ENCODE data around the gene PRSS27.
A peak's percentile ranks its signal among the peaks of the same experiment; 100 is the strongest.

Gene PRSS27

DNA sequence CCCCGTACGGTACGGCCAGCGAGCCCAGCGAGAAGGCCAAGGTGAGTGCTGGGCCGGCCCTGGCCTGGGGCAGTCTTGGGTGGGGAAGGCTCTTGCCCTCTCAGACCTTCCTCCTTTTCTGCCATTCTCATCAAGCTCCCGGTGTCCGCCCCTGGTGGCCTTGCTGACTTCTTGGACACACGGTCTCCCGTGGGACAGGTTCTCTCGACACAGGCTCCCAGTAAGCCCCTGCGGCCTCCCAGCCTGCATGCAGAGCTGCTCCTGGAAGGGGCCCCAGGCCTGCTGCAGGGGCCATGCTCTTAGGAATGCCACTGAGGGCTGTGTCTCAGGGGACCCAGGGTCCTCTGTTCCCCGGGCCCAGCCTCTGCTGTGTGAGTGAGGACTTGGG is 17.6 kb downstream of the PRSS27 start:
- no peak for DNase-seq (ENCODE audit: low spot score)
- 0 out of 2 replicates have a peak overlapping the region, but pooled peaks have one; percentile 2 for H3K27ac ChIP-seq
- ChIA-PET CTCF (interaction anchor here (1.1 kb wide), 1 partner anchor 121 kb away, joined by 4 read pairs; no protein-coding TSS in a partner anchor), POLR2A (ENCODE audit: low non-redundant PET) (no interaction called here)
- TF ChIP-seq, protein P1, sequence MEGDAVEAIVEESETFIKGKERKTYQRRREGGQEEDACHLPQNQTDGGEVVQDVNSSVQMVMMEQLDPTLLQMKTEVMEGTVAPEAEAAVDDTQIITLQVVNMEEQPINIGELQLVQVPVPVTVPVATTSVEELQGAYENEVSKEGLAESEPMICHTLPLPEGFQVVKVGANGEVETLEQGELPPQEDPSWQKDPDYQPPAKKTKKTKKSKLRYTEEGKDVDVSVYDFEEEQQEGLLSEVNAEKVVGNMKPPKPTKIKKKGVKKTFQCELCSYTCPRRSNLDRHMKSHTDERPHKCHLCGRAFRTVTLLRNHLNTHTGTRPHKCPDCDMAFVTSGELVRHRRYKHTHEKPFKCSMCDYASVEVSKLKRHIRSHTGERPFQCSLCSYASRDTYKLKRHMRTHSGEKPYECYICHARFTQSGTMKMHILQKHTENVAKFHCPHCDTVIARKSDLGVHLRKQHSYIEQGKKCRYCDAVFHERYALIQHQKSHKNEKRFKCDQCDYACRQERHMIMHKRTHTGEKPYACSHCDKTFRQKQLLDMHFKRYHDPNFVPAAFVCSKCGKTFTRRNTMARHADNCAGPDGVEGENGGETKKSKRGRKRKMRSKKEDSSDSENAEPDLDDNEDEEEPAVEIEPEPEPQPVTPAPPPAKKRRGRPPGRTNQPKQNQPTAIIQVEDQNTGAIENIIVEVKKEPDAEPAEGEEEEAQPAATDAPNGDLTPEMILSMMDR (conservative IDR thresholded peaks at IDR 0.05; ENCODE audit: low read depth), result no peak

DNA sequence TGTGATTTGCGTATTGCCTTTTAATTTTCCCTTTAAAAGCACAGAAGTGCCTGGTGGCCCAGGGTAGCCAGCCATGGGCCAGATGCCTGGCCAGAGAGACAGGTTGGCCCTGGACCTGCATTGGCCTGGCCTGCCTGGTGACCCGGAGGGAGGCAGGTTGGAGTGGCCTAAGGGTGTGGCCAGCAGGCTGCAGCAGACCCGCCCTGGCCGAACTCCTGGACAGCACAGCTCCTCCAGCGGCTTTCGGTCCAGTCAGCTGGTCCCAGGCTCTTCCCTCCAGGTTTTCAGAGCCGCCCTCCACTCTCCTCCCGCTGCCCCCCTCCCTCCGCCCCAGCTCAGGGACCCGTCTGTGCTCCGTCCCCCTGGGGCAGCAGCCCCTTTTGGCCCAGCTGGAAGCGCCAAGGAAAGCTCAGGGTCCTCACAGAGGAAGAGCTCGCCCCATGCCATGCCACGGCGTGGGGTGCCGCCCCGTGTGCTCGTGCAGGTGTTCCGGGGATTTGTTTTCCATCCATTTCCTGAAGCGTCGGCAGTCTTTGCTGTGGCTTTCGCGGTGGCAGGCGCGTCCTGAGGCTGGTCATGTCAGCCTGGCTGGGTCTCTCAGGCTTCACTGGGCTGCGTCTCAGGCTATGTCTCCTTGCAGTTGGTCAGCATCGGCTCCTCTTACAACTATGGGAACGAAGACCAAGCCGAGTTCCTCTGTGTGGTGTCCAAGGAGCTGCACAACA is 18.1 kb downstream of the PRSS27 start:
- no peak for DNase-seq (ENCODE audit: low spot score)
- TF ChIP-seq, protein P1 (conservative IDR thresholded peaks at IDR 0.05; ENCODE audit: low read depth), result no peak
- CTCF ChIA-PET, result interaction anchor here (0.7 kb wide), 1 partner anchor 153 kb away, joined by 3 read pairs; no protein-coding TSS in a partner anchor
- no peak overlapping the region for H3K27ac ChIP-seq
- POLR2A ChIA-PET (ENCODE audit: low non-redundant PET), result no interaction called here

DNA sequence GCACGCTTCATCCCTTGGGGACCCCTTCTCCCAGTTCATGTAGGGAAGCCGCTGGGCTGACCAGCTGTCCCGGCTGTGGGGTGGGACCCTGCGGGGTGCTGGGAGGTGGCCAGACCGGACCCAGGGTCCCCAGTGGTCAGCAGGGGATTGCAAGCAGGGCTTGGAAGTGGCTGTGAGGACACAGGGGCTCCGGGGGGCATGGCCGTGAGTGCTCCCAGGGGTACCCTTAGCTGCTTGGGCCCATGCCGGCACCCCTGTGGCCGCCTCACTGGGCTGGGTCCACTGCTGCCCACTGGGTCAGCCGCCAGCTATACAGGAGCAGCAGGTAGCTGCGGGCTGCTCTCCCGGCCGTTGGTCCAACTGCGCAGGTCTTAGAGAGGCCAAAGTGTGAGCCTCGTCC is 18.8 kb downstream of the PRSS27 start:
- ChIA-PET CTCF (interaction anchor here (0.7 kb wide), 1 partner anchor 153 kb away, joined by 3 read pairs; no protein-coding TSS in a partner anchor), POLR2A (ENCODE audit: low non-redundant PET) (no interaction called here)
- TF ChIP-seq, protein P1 (conservative IDR thresholded peaks at IDR 0.05; ENCODE audit: low read depth), result no peak
- no peak for DNase-seq (ENCODE audit: low spot score)
- H3K27ac ChIP-seq, result no peak overlapping the region

DNA sequence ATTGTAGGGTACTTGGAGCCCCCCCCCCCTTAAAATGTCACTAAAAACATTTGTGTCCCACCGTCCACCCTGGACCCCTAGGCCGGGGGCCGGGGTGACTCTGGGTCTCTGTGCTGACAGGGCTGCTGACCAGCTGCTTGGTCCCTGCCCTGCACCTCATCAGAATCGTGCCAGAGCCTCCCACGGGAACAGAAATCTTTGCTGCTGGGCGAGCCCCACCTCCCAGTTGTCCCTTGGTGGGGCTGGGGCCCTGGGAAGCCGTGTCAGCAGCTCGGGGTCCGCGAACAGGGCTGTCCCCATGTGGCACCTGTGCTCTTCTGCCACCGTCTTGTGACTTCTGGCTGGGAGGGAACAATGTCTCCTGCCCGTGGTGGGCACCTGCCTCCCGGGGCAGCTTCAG is 19.2 kb downstream of the PRSS27 start:
- ChIA-PET POLR2A (ENCODE audit: low non-redundant PET) (interaction anchor here (0.5 kb wide), 1 partner anchor 625 kb away, joined by 5 read pairs; no protein-coding TSS in a partner anchor), CTCF (no interaction called here)
- peak overlapping the region; percentile 5; the same call in 1 of the 2 replicates for H3K27ac ChIP-seq
- TF ChIP-seq, protein P1 (conservative IDR thresholded peaks at IDR 0.05; ENCODE audit: low read depth), result no peak
- DNase-seq (ENCODE audit: low spot score), result no peak

DNA sequence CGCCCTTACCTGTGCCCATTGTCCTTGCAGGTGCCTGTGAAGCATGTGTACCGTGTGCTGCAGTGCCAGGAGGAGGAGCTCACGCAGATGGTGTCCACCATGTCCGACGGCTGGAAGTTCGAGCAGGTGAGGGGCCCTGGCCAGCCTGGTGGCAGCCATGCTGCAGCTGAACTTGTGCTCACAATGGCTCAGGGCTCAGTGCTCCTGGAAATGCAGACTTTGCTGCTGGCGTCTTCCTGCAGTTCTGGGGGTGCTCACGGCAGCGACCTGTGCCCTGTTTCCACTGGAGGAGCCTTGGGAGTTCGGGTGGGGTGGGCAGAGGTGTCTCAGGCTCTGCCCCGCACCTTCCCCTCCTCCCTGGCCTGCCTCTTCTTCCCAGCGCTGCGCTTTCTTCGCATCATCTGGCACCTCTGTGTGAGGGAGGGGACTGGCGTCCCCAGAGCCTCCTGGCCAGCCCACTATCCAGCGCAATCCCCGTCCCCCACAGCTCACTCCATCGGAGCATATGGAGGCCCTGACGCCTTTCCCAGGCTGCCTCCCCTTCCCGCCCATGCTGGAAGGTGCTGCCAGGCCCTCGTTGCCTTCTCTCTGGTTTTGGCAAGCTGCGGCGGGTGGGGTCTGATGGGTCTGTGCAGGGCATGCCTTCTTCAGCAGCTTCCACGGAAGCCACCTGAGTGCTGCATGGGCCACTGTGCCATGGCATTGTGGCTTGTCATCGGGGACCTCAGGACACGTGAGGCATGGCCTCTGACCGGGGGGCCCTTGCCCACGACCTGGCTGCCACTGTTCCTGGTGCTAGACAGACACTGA is 20.0 kb downstream of the PRSS27 start:
- TF ChIP-seq, protein P1 (conservative IDR thresholded peaks at IDR 0.05; ENCODE audit: low read depth), result no peak
- peak overlapping the region; percentile 5; the same call in 1 of the 2 replicates for H3K27ac ChIP-seq
- ChIA-PET CTCF (interaction anchor here (0.8 kb wide), 1 partner anchor 9 kb away, joined by 3 read pairs; no protein-coding TSS in a partner anchor), POLR2A (ENCODE audit: low non-redundant PET) (no interaction called here)
- DNase-seq (ENCODE audit: low spot score), result no peak

DNA sequence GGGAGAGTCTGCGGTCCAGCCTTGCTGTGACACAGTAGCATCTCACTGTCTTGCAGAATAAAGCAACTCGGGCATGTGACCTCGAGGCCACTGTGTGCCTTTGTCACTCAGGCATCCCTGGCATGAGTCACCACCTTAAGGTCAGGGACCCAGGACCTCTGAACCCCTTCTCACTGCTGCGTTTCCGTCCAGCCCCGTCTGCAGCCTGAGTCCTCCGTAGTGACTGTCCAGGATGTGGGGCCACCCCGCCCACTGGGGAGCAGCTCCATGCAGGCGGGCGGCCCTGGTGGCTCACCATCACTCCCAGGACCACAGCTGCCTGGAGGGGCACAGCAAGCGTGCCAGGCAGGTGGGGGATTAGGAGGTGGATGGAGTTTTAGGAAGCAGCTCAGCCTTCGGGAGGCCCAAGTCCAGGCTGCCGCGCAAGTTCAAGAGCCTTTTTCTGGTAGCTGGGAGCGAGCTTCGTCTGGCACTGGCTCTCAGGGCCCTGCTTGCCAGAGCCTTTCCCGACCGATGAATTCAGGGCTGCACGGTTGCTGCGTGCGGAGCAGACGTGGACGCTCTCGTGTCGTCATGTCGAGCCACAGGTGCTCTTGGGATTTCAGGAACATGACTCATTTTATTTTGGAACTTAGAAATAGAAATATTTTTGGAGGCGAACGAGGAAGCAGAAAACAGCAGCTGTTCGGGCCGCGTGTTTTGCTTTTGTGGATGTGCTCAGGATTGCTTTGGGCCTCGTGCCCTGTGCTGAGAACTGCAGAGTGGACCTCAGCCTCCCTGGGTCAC is 20.9 kb downstream of the PRSS27 start:
- no peak for DNase-seq (ENCODE audit: low spot score)

More for the DNA sequence above, 20.9 kb downstream of the PRSS27 start:
- ChIA-PET POLR2A (ENCODE audit: low non-redundant PET) (no interaction called here), CTCF (interaction anchor here (0.7 to 0.8 kb wide), 2 partner anchors 10 to 16 kb away, joined by 3 read pairs; partner anchors contain the start of gene KCTD5)
- H3K27ac ChIP-seq, result peak overlapping the region; percentile 5
- TF ChIP-seq, protein P1 (conservative IDR thresholded peaks at IDR 0.05; ENCODE audit: low read depth), result no peak
